ENCODE measurements around the gene POGZ.
A peak's percentile ranks its signal among the peaks of the same experiment; 100 is the strongest.

The POGZ gene

GRCh38 chr1:151459331-151460046 is at the start of gene POGZ:
Gene POGZ, minus strand, starts transcription at chr1:151459494. Its CDS starts 17,290 bp downstream, at chr1:151442204.
- DNase-seq (ENCODE audit: low read depth): peak; percentile 99

DNA sequence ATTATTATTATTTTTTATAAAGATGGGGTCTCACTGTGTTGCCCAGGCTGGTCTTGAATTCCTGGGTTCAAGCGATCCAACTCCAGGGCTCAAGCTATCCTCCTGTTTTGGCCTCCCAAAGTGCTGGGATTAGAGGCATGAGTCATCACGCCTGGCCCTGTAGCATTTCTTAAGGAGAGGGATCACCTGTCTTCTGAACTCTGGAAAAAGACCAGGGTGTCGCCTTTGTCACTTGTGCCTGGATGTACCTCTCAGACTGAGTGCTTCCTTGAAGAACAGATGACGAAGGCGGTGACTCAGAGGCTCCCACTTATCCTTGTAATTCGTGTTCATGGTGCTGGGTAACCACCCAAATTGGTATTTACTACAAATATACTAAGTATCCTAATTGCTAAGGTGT is 49.5 kb upstream of the POGZ start:
- no peak for DNase-seq (ENCODE audit: low read depth)

DNA sequence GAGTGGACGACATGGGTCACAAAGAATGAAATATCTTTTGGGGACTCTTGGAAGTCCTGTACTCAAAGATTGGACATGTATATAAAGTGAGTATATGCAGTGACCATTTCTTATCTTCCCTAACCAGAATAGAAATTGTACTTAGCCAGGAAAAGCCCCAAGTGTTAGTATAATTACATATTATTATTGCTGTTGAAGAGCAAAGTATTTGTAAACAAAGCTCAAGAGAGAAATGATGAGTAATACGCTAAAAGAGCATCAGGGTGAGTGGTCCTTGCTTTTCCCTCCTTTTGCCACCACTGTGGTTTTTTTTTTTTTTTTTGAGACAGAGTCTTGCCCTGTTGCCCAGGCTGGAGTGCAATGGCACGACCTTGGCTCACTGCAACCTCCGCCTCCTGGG is 45.5 kb upstream of the POGZ start:
- DNase-seq (ENCODE audit: low read depth): no peak

DNA sequence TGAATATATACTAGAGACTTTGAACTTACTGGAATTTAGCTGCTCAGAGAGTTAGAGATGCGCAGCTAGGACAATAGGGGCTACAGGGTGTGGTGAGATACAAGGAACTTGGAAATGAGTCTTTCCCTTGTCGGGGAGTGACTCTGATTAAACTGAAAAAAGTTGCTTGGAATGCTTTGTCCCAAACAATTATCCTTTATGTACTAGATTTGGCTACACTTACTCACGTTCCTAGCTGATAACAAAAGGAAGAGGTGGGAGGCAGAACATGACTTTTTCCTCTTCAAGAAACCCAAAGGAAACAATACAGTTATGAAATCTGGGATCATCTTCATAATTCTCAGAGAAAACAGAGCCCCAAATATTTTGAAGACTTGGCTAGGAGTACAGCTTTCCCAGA is 45.0 kb upstream of the POGZ start:
- no peak for DNase-seq (ENCODE audit: low read depth)

DNA sequence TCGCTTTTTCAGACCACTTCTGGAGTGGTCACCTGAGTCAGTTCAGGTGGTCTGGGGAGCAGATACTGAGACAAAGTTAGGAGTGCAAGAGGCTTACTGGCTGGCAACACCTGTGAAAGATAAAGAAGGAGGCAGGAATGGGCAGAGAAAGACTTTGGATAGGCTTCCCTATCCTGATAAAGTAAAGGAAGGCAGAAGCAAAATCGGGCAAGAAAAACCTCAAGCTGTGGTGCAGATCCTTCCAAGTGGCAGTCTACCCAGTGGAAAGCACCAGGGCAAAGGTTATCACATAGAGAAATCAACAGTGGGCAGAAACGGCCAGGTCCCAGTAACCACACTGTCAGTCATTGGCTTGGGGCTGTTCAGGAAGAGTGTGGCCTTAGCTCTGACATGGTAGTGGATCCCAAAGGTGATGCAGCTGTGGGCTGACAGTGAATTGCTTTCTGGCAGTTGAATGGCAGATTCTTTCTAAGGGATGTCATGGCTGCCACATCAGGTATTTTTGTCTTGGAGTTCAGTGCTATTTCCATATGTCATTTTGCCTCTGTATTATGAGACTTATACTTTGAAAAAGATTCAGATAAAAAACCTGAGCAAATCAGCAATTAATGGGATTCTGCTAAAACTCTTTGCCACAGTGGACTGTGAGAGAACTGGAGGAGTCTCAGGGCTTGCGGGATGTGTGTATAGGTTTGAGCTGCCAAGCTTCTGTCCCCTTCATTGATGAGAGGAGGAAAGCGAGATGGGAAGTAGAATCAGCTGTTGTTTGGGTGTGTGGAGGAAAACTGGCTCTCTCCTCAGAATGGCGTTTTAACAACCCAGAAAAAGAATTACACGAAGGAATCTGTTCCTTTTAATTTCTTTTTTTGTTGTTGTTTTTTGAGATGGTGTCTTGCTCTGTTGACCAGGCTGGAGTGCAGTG is 43.8 kb upstream of the POGZ start:
- no peak for DNase-seq (ENCODE audit: low read depth)

DNA sequence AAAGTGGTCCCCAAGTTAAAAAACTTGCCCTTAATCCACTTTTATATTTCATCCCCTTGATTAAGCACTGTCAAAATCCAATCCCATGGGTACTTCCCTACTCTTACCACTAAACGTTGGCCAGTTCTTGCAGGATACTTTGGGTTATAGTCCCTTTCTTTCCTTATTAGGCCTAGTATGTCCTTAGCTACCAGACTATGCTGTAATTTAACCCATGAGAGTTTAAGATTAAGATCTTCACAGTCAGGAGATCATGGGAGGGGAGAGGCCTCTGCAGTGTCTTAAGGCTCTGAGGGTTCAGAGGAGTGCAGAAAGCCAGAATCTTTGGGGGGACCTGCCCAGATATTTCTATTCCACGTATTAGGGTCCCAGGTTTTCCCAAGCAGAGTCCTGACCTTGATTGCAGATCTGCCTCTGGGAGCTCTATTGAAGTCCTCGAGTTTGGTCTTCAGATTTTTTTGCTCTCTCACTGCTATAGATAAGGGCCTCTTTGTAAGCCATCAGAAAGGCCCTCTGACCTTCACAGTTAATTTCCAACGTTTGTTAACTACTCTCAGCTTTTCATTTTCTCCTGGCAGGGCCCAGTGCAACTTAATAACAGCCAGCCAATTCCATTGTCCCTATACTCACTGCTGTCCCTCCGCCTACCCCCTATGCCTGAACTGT is 42.9 kb upstream of the POGZ start:
- DNase-seq (ENCODE audit: low read depth): no peak

GRCh38 chr1:151501474-151501873 is 42.2 kb upstream of the POGZ start:
- no peak for DNase-seq (ENCODE audit: low read depth)

DNA sequence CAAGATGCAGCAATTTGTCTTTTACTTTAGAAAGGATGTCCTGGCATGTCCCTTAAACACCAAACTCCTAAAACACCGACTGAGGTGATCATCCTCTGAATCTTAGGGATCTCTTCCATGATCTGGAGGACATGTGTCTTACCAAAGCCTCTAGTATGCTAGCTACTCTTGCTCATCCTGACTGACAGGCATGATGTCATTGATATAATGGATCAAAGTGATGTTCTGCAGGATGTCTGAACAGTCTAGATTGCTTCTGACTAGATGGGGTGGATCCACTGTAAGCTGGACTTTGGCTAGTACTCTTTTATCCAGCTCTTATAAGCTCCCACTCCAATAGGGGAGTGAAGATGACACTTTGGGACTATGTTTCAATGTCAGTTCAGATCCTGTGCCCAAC is 40.6 kb upstream of the POGZ start:
- no peak for DNase-seq (ENCODE audit: low read depth)

GRCh38 chr1:151499365-151499764 is 40.1 kb upstream of the POGZ start:
- no peak for DNase-seq (ENCODE audit: low read depth)

DNA sequence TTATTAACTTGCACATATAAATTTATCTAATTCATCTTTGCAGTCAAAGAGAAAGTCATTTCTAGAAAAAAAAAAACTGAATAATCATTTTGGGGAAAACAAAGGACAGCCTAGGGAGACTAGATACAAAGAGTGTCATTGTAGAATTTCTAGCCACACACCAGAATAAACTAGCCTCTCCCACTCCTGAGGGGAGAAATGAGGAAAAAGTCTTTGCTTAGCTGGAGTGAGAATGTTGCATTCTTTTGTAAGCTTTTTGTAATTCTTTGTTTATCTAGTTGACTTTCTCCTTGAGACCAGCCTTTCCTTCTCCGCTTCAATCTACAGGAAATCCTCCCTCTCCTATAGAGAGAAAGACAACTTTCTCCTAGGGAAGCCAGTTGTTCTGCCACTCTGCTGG is 36.0 kb upstream of the POGZ start:
- DNase-seq (ENCODE audit: low read depth): no peak

DNA sequence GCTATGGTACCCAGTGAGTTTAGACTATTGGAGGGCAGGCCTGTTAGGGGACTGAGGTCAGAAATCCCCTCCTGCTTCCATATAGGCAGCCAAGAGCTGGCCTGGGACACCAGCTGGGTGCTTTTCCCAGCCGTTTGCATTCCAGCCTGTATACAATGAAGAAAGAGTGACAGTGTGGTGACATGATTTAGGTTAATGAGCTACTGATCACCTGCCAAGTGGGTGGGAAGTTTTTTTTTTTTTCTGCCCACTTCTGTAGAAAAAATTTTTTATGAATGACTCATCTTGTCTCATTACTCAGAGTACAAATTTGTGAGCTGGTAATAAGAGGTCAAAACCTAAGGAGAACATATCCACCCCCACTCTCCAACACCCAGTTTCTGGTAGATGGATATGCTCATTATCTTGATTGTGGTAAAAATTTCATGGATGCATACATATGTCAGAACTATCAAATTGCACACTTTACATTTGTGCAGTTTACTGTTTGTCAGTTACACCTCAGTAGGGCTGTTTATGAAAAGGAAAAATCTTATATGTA is 35.5 kb upstream of the POGZ start:
- DNase-seq (ENCODE audit: low read depth): peak; percentile 44

GRCh38 chr1:151493042-151493441 is 33.7 kb upstream of the POGZ start:
- DNase-seq (ENCODE audit: low read depth): no peak

GRCh38 chr1:151492120-151492519 is 32.8 kb upstream of the POGZ start:
- no peak for DNase-seq (ENCODE audit: low read depth)

DNA sequence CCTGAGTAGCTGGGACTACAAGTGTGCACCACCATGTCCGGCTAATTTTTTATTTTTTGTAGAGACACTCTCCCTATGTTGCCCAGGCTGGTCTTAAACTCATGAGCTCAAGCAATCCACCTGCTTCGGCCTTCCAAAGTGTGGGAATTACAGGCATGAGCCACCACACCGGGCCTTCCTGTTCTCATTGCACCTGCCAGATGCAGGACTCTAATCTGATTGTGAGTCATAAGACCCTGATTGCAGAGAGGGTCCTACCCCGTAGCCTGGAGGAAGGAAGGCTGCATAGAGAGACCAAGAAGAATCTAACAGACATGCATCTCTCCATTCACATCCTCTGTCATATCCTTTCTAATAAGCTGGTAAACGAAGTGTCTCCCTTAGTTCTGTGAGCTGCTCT is 32.3 kb upstream of the POGZ start:
- DNase-seq (ENCODE audit: low read depth): no peak

GRCh38 chr1:151486557-151486956 is 27.3 kb upstream of the POGZ start:
- DNase-seq (ENCODE audit: low read depth): no peak

- no peak for DNase-seq (ENCODE audit: low read depth)
Observed at GRCh38 chr1:151485685-151486255, 26.5 kb upstream of the POGZ start.

DNA sequence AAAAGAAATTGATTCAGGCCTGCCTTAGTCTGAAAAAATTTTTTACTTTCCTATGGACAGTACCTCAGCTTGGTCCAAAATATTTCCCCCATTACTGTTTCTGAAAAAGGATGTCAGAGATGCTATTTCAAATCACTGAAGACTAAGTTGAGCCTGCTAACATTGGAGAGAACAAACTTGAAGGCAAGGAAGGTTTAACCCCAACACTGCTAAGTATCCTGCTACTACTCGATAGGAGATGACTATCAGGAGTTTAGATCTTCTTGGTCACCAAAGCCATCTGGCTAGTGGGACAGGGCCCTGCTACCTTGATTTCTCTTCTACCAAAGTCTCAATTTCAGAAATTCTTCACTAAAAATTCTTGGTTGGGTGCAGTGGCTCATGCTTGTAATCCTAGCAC is 22.7 kb upstream of the POGZ start:
- DNase-seq (ENCODE audit: low read depth): no peak

- no peak for DNase-seq (ENCODE audit: low read depth)
Observed at GRCh38 chr1:151479462-151479861, 20.2 kb upstream of the POGZ start.

DNA sequence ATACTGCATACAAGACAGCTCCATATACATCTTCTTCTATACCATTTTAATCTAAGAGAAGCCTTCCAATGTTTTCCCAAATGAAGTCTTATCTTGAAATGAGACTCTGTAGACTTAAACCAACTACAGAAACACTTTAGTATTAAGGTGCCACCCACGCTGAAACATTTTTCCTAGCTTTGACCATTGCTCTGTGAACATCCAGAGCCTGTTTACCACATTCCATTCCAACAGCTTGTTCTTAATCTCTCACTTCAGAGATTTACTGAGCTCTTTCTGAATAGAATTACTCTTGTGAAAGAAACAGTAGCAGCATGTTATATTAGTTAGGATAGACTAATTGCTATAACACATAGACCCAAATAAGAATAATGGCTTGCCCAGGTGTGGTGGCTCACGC is 19.6 kb upstream of the POGZ start:
- DNase-seq (ENCODE audit: low read depth): no peak

DNA sequence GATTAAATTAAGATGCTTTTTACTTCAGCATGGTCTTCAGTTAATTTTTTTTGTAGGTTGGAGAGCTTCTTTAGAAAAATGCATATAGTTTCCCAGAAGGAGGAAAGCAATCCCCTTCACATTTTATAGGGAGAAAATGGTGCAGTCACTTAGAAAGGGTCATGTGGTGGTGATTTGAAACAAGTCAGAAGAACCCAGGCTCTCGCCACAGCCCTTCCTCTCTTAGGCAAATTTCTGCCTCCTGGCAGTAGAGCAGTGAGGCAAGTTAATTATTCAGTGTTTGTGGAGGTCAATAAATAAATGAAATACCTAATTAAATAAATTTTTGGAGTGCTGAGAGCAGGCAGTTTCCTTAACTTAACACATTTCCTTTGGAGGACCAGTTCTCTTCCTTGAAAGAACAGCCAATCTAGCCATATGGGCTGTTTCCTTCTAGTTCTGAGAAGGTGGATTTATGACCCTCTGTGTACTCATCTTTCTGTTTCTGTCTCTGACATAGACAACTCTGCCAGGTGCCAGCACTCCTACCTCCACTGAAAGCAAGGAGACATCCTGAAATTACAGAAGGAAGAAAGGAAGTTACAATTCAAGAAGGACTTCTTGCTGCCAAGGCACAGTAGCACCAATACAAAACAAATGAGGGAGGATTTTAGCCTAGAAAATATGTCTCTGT is 19.0 kb upstream of the POGZ start:
- no peak for DNase-seq (ENCODE audit: low read depth)

DNA sequence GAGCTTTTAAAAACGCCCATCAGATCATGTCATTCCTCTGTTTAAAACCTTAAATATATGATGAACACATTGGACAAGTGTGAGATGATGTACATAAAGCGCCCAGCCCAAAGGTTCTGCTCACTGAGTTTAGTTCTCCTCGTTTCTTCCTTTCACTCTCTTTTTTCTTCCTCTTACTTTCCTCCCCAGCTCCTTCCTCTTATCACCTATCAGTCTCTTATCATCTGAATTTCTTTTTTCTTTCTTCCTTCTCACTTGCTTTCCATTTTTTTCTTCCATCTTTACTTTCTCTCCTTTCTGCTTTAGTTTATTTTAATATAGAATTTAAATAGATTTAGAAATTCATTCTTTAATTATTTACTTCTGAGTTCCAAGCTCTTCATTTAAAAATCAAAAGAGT is 17.8 kb upstream of the POGZ start:
- DNase-seq (ENCODE audit: low read depth): no peak

DNA sequence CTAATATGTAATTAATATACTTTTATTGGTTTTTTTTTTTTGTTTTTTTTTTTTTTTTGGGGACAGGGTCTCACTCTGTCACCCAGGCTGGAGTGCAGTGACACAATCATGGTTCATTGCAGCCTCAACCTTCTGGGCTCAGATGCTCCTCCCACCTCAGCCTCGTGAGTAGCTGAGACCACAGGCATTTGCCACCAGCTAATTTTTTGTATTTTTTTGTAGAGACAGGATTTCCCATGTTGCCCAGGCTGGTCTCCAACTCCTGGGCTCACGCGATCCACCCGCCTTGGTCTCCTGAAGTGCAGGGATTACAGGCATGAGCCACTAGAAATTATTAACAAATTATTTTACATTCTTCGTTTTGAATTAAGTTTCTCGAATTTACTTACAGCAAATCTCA is 16.8 kb upstream of the POGZ start:
- no peak for DNase-seq (ENCODE audit: low read depth)
